Ectodermal cell (in vitro differentiated cells): ENCODE measurements around the gene PRUNE1.

Experiments used
- H3K27ac ChIP-seq: 2 replicates; pipeline ENCODE4 v1.7.0; 2013; ENCODE audit warnings: mild to moderate bottlenecking, low read depth, low read length; ENCODE audit not compliant: insufficient read depth, poor library complexity, severe bottlenecking
- H3K27me3 ChIP-seq: 2 replicates; pipeline ENCODE4 v1.7.0; 2013; ENCODE audit warnings: mild to moderate bottlenecking, low read length; ENCODE audit not compliant: insufficient read depth, control insufficient read depth, poor library complexity, severe bottlenecking
- H3K36me3 ChIP-seq: one replicate; pipeline ENCODE4 v1.7.0; 2013; ENCODE audit warnings: low read length; ENCODE audit not compliant: control insufficient read depth, insufficient read depth
- H3K4me1 ChIP-seq: one replicate; pipeline ENCODE4 v1.7.0; 2013; ENCODE audit warnings: low read length; ENCODE audit not compliant: control insufficient read depth, insufficient read depth
- H3K4me3 ChIP-seq: 2 replicates; pipeline ENCODE4 v1.7.0; 2013; ENCODE audit warnings: low read depth, low read length, control low read depth; ENCODE audit not compliant: insufficient read depth
- H3K9me3 ChIP-seq: 2 replicates; pipeline ENCODE4 v1.7.0; 2013; ENCODE audit warnings: mild to moderate bottlenecking, low read length, moderate library complexity; ENCODE audit not compliant: control insufficient read depth
- WGBS, 2 experiments: methylation state at CpG; one replicate each; pipeline ENCODE4 v1.1.7; 2013; ENCODE audit warnings: missing lambda C conversion rate in 2 of 2; 5-methylcytosine and 5-hydroxymethylcytosine counted together

Gene PRUNE1

GRCh38 chr1:150997126-150997872 lies 10.9 kb upstream of the PRUNE1 start:
- H3K27me3 ChIP-seq = no peaks in the 10 kb centered on the region
- no peaks in the 10 kb centered on the region for H3K36me3 ChIP-seq
- H3K9me3 ChIP-seq = no peaks in the 10 kb centered on the region
- H3K27ac ChIP-seq = no peak overlapping the region
- 94 to 95% methylated on average over 20 of the region's 20 CpGs for WGBS, 2 experiments
- H3K4me1 ChIP-seq = peaks cover 4% of the 10 kb centered on the region
- H3K4me3 ChIP-seq = no peak overlapping the region

- 72 to 90% methylated on average over 4 to 5 of the region's 5 CpGs for WGBS, 2 experiments
- no peaks in the 10 kb centered on the region for H3K36me3 ChIP-seq
- peaks cover 4% of the 10 kb centered on the region for H3K4me1 ChIP-seq
- no peak overlapping the region for H3K27ac ChIP-seq
- no peak overlapping the region for H3K4me3 ChIP-seq
- H3K27me3 ChIP-seq = no peaks in the 10 kb centered on the region
- H3K9me3 ChIP-seq = no peaks in the 10 kb centered on the region
Observed at GRCh38 chr1:150997949-150998348, 10.3 kb upstream of the PRUNE1 start.

GRCh38 chr1:150999051-150999674 lies 9.1 kb upstream of the PRUNE1 start:
- no peaks in the 10 kb centered on the region for H3K9me3 ChIP-seq
- H3K4me3 ChIP-seq = no peak overlapping the region
- WGBS, 2 experiments = 90 to 92% methylated on average over 17 of the region's 17 CpGs
- no peak overlapping the region for H3K27ac ChIP-seq
- no peaks in the 10 kb centered on the region for H3K36me3 ChIP-seq
- peaks cover 4% of the 10 kb centered on the region for H3K4me1 ChIP-seq
- no peaks in the 10 kb centered on the region for H3K27me3 ChIP-seq

- Histone ChIP-seq H3K4me3 (no peak overlapping the region), H3K36me3 (no peaks in the 10 kb centered on the region), H3K27ac (no peak overlapping the region), H3K9me3 (no peaks in the 10 kb centered on the region), H3K27me3 (no peaks in the 10 kb centered on the region), H3K4me1 (peaks cover 4% of the 10 kb centered on the region)
- 100% methylated on average over 2 of the region's 2 CpGs for WGBS, 2 experiments
Observed at GRCh38 chr1:150999926-151000325, 8.3 kb upstream of the PRUNE1 start.

GRCh38 chr1:151000408-151000807 lies 7.8 kb upstream of the PRUNE1 start:
- H3K4me1 ChIP-seq = peaks cover 3% of the 10 kb centered on the region
- WGBS, 2 experiments = 91 to 92% methylated on average over 3 of the region's 3 CpGs
- H3K27me3 ChIP-seq = no peaks in the 10 kb centered on the region
- no peak overlapping the region for H3K27ac ChIP-seq
- H3K9me3 ChIP-seq = no peaks in the 10 kb centered on the region
- H3K36me3 ChIP-seq = no peaks in the 10 kb centered on the region
- H3K4me3 ChIP-seq = no peak overlapping the region

GRCh38 chr1:151001602-151002001 lies 6.6 kb upstream of the PRUNE1 start:
- H3K27ac ChIP-seq = no peak overlapping the region
- peaks cover 9% of the 10 kb centered on the region for H3K4me1 ChIP-seq
- no peaks in the 10 kb centered on the region for H3K9me3 ChIP-seq
- no peak overlapping the region for H3K4me3 ChIP-seq
- WGBS, 2 experiments = 88 to 90% methylated on average over 4 of the region's 4 CpGs
- H3K36me3 ChIP-seq = no peaks in the 10 kb centered on the region
- no peaks in the 10 kb centered on the region for H3K27me3 ChIP-seq

GRCh38 chr1:151002051-151002450 lies 6.2 kb upstream of the PRUNE1 start:
- H3K36me3 ChIP-seq = no peaks in the 10 kb centered on the region
- H3K4me1 ChIP-seq = peaks cover 9% of the 10 kb centered on the region
- H3K9me3 ChIP-seq = no peaks in the 10 kb centered on the region
- WGBS, 2 experiments = 93 to 98% methylated on average over 3 of the region's 3 CpGs
- H3K4me3 ChIP-seq = no peak overlapping the region
- no peak overlapping the region for H3K27ac ChIP-seq
- no peaks in the 10 kb centered on the region for H3K27me3 ChIP-seq

- Histone ChIP-seq H3K9me3 (no peaks in the 10 kb centered on the region), H3K27me3 (no peaks in the 10 kb centered on the region), H3K4me3 (no peak overlapping the region), H3K27ac (no peak overlapping the region), H3K4me1 (peaks cover 9% of the 10 kb centered on the region), H3K36me3 (no peaks in the 10 kb centered on the region)
- 78 to 82% methylated on average over 2 of the region's 2 CpGs for WGBS, 2 experiments
Observed at GRCh38 chr1:151002611-151003010, 5.6 kb upstream of the PRUNE1 start.

GRCh38 chr1:151003180-151003579 lies 5.1 kb upstream of the PRUNE1 start:
- Histone ChIP-seq H3K4me1 (peaks cover 9% of the 10 kb centered on the region), H3K27ac (no peak overlapping the region), H3K36me3 (no peaks in the 10 kb centered on the region), H3K4me3 (no peak overlapping the region), H3K9me3 (no peaks in the 10 kb centered on the region), H3K27me3 (no peaks in the 10 kb centered on the region)

- peak overlapping the region; percentile 38 for H3K4me3 ChIP-seq
- peaks cover 9% of the 10 kb centered on the region for H3K4me1 ChIP-seq
- no peaks in the 10 kb centered on the region for H3K9me3 ChIP-seq
- WGBS, 2 experiments = 77 to 80% methylated on average over 3 of the region's 4 CpGs
- H3K27me3 ChIP-seq = no peaks in the 10 kb centered on the region
- H3K27ac ChIP-seq = no peak overlapping the region
- H3K36me3 ChIP-seq = no peaks in the 10 kb centered on the region
Observed at GRCh38 chr1:151005729-151006319, 2.4 kb upstream of the PRUNE1 start.
